HG02840 (cell line): ENCODE measurements around the gene TMTC1.
"Not testable (repeated sequence)": the region's sequence is repeated elsewhere in the genome, so short reads cannot be mapped to it uniquely, and the experiment has no call there.

ENCODE experiments used
- ATAC-seq: cut with Tn5 transposase; IDR thresholded peaks from one replicate; pipeline ENCODE4 v1.9.1; 2021; ENCODE audit warnings: mild to moderate bottlenecking, moderate library complexity, moderate number of reproducible peaks; ENCODE audit not compliant: unreplicated experiment, low FRiP score

The TMTC1 gene

GRCh38 chr12:29783773-29784666, at the start of gene TMTC1:
TSS of gene TMTC1 (minus strand) at chr12:29783942. CDS start at chr12:29783751, 191 bp downstream.
- peak; percentile 17 for ATAC-seq

GRCh38 chr12:29831173-29831572, 47.4 kb upstream of the TMTC1 start:
- ATAC-seq, result no peak

- no peak for ATAC-seq
These were observed 46.6 kb upstream of the TMTC1 start for GRCh38 chr12:29830391-29830790.

- ATAC-seq, result no peak
These were observed 35.3 kb upstream of the TMTC1 start for GRCh38 chr12:29818916-29819623.

- ATAC-seq, result no peak
These were observed 33.4 kb upstream of the TMTC1 start for GRCh38 chr12:29816874-29817725.

- ATAC-seq, result not testable (repeated sequence)
These were observed 26.0 kb upstream of the TMTC1 start for GRCh38 chr12:29809616-29810361.

- ATAC-seq, result no peak
These were observed 23.4 kb upstream of the TMTC1 start for GRCh38 chr12:29807129-29807528.

GRCh38 chr12:29804019-29804418, 20.3 kb upstream of the TMTC1 start:
- no peak for ATAC-seq

- no peak for ATAC-seq
These were observed 15.8 kb upstream of the TMTC1 start for GRCh38 chr12:29799591-29799990.

- ATAC-seq, result no peak
These were observed 14.0 kb upstream of the TMTC1 start for GRCh38 chr12:29797565-29798355.

GRCh38 chr12:29796823-29797263, 13.1 kb upstream of the TMTC1 start:
- ATAC-seq, result no peak

- no peak for ATAC-seq
These were observed 12.0 kb upstream of the TMTC1 start for GRCh38 chr12:29795715-29796114.

GRCh38 chr12:29794862-29795261, 11.1 kb upstream of the TMTC1 start:
- ATAC-seq, result no peak

GRCh38 chr12:29792853-29793252, 9.1 kb upstream of the TMTC1 start:
- ATAC-seq, result no peak

- no peak for ATAC-seq
These were observed 8.4 kb upstream of the TMTC1 start for GRCh38 chr12:29792132-29792531.

GRCh38 chr12:29782871-29783772, 620 bp downstream of the TMTC1 start:
- peak; percentile 24 for ATAC-seq

GRCh38 chr12:29782285-29782870, 1.4 kb downstream of the TMTC1 start:
- ATAC-seq, result peak; percentile 68
